OCI-LY7 (cell line): Measurements from ENCODE around the gene COPS4. TPM values are rescaled to one million over a fixed set of nuclear protein-coding genes. Genes with fewer than 3 reads are reported as not detected.
"Not testable (repeated sequence)": the region's sequence is repeated elsewhere in the genome, so short reads cannot be mapped to it uniquely, and the experiment has no call there.

Experiments used
- BruUV-seq: library from RNA; stranded (reverse); fragments of 400-500 nt; replicated peaks from 2 replicates; lab custom pipeline; 2021; lab: Mats Ljungman, UMichigan
- CTCF ChIA-PET: fragments of 300-600 bp; sonication (Branson Sonifier 250); formaldehyde crosslinking; loops from one replicate; lab custom pipeline; 2022; ENCODE audit warnings: antibody characterized with exemption; ENCODE audit not compliant: unreplicated experiment; lab: Charles Lee
- POLR2A ChIA-PET: fragments of 300-600 bp; sonication (Branson Sonifier 250); formaldehyde crosslinking; loops from one replicate; lab custom pipeline; 2022; ENCODE audit warnings: antibody characterized with exemption; lab: Charles Lee
- DNase-seq: peaks from one replicate; pipeline ENCODE4 v3.0.0-alpha.2; 2015; ENCODE audit warnings: low spot score
- H2AFZ ChIP-seq: fragments of 200-600 bp; sonication (generic), shearing (Covaris generic); 2 replicates; pipeline ENCODE4 v1.6.1; 2014; ENCODE audit warnings: mild to moderate bottlenecking, antibody characterized with exemption, low read length, moderate library complexity
- H3K27ac ChIP-seq: fragments of 200-600 bp; sonication (generic); 2 replicates; pipeline ENCODE4 v1.5.1; 2014; ENCODE audit warnings: mixed run types, low read depth, mild to moderate bottlenecking, moderate library complexity, low read length, inconsistent platforms; ENCODE audit not compliant: poor library complexity, severe bottlenecking
- H3K36me3 ChIP-seq: fragments of 200-600 bp; sonication (generic); 2 replicates; pipeline ENCODE4 v1.6.1; 2014; ENCODE audit warnings: mild to moderate bottlenecking, antibody characterized with exemption, low read length, moderate library complexity, mixed read lengths; ENCODE audit not compliant: insufficient read depth
- H3K4me1 ChIP-seq: fragments of 200-600 bp; sonication (generic); 2 replicates; pipeline ENCODE4 v1.5.1; 2014; ENCODE audit warnings: mild to moderate bottlenecking, low read length; ENCODE audit not compliant: insufficient read depth, poor library complexity, severe bottlenecking
- H3K4me2 ChIP-seq: fragments of 200-600 bp; sonication (generic); 2 replicates; pipeline ENCODE4 v1.6.1; 2014; ENCODE audit warnings: mild to moderate bottlenecking, low read length
- H3K4me3 ChIP-seq: fragments of 200-600 bp; sonication (generic); 2 replicates; pipeline ENCODE4 v1.5.1; 2014; ENCODE audit warnings: mild to moderate bottlenecking, low read depth, low read length; ENCODE audit not compliant: poor library complexity, severe bottlenecking
- H3K79me2 ChIP-seq: fragments of 200-600 bp; sonication (generic); 2 replicates; pipeline ENCODE4 v1.6.1; 2016; ENCODE audit warnings: low read depth, mild to moderate bottlenecking, low read length, moderate library complexity, mixed read lengths; ENCODE audit not compliant: insufficient read depth
- H3K9me2 ChIP-seq: fragments of 200-600 bp; sonication (generic); 2 replicates; pipeline ENCODE4 v1.6.1; 2016; ENCODE audit warnings: mild to moderate bottlenecking, low read length, mixed read lengths; ENCODE audit not compliant: insufficient read depth
- H3K9me3 ChIP-seq: fragments of 200-600 bp; sonication (generic); 2 replicates; pipeline ENCODE4 v1.6.1; 2014; ENCODE audit warnings: mild to moderate bottlenecking, mixed run types, low read length, mixed read lengths
- H4K20me1 ChIP-seq: fragments of 200-600 bp; sonication (generic); 2 replicates; pipeline ENCODE4 v1.6.1; 2014; ENCODE audit warnings: mild to moderate bottlenecking, antibody characterized with exemption, low read length, moderate library complexity, mixed read lengths; ENCODE audit not compliant: insufficient read depth
- EZH2phosphoT487 ChIP-seq: fragments of 200-600 bp; sonication (generic); IDR thresholded peaks from 2 replicates; pipeline ENCODE4 v1.6.1; 2018; ENCODE audit warnings: low read depth, borderline replicate concordance, mild to moderate bottlenecking, mixed run types, antibody characterized with exemption, low read length, moderate library complexity, mixed read lengths
- intact Hi-C: fragments of 100-400 bp; cut with micrococcal nuclease; formaldehyde crosslinking; loops from one replicate; pipeline ENCODE4 v1.10.0; 2022; ENCODE audit not compliant: unreplicated experiment
- total RNA-seq, 2 experiments: library from RNA; depleted of rRNA in 1 of 2; stranded (reverse); fragments of >200 nt in 1 of 2; shearing (Covaris generic) in 1 of 2; gene quantifications; 2 replicates each; pipeline ENCODE4 v1.2.3, GENCODE V29; 2014 to 2022
- TF ChIP-seq, protein P1 (sequence below): fragments of 200-600 bp; sonication (generic); conservative IDR thresholded peaks from 2 replicates; pipeline ENCODE4 v1.5.1; 2014; ENCODE audit warnings: mild to moderate bottlenecking, antibody characterized with exemption, low read length, moderate library complexity, mixed read lengths

Gene COPS4
- total RNA-seq, 2 experiments from 2014 or later, result 38.5 to 38.9 TPM

DNA sequence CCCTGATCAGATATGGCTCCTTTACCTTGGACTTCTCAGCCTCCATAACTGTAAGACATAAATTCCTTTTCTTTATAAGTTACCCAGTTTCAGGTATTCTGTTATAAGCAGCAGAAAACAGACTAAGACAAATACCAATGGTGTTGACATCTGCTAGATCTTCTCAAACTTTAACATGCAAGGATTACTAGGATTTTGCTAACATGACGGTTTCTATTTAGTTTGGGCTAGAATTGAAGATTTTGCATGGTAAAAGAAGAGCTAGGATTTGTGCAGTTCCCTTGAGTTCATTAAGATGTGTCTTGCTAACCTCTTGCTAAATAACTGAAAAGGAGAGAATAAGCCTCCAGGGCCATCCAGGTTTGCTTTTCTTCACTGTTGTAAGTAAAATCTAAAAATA lies 5.3 kb upstream of the COPS4 start:
- Histone ChIP-seq H3K79me2 (no peaks in the 10 kb centered on the region), H3K9me2 (no peaks in the 10 kb centered on the region), H3K27ac (no peak overlapping the region), H3K36me3 (no peaks in the 10 kb centered on the region), H3K4me1 (peaks cover 25% of the 10 kb centered on the region), H4K20me1 (no peaks in the 10 kb centered on the region), H3K4me2 (no peak overlapping the region), H3K4me3 (no peak overlapping the region), H2AFZ (peak overlapping the region; percentile 52; the same call in 1 of the 2 replicates), H3K9me3 (peaks cover 4% of the 10 kb centered on the region; the same call in 1 of the 2 replicates)
- POLR2A ChIA-PET, result no interaction called here
- intact Hi-C loops, result no loop called here
- no TSS peak for BruUV-seq
- CTCF ChIA-PET, result no interaction called here
- TF ChIP-seq, protein P1, sequence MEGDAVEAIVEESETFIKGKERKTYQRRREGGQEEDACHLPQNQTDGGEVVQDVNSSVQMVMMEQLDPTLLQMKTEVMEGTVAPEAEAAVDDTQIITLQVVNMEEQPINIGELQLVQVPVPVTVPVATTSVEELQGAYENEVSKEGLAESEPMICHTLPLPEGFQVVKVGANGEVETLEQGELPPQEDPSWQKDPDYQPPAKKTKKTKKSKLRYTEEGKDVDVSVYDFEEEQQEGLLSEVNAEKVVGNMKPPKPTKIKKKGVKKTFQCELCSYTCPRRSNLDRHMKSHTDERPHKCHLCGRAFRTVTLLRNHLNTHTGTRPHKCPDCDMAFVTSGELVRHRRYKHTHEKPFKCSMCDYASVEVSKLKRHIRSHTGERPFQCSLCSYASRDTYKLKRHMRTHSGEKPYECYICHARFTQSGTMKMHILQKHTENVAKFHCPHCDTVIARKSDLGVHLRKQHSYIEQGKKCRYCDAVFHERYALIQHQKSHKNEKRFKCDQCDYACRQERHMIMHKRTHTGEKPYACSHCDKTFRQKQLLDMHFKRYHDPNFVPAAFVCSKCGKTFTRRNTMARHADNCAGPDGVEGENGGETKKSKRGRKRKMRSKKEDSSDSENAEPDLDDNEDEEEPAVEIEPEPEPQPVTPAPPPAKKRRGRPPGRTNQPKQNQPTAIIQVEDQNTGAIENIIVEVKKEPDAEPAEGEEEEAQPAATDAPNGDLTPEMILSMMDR, result no peak
- no peak for TF ChIP-seq EZH2phosphoT487
- no peak for DNase-seq

DNA sequence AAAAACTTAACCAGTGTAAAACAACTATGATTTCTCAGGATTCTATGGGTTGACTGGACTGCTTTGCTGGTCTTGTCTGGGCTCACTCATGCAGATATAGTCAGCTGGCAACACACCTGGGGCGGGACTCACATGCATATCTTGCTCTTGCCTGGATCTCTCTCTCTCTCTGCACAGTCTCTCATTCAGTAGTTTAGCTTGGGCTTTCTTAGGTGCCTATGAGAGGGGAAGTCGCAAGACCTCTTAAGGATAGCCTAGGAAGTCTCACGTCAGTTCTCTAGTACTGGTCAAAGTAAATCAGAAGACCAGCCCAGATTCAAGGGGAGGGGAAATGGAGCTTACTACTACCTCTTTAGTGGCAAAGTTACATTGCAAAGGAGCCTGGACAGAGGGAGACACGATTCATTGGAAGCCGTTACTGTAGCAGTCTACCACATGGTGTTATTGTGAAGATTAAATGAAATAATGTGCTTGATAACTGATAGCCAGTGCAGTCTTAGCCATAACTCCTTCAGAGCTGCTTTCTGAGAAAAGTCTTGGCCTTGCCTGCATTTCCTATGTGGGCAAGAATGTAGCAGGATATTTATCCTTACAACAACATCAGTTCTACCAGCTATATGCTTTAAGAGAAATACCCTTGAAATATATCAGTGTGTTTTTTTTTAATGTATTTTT lies 2.1 kb downstream of the COPS4 start:
- H3K4me2 ChIP-seq, result peak overlapping the region; percentile 78
- no peaks in the 10 kb centered on the region for H3K9me3 ChIP-seq
- H3K4me3 ChIP-seq, result peak overlapping the region; percentile 82
- H3K27ac ChIP-seq, result peak overlapping the region; percentile 45
- ChIA-PET CTCF (interaction anchor here (0.8 to 1.8 kb wide), 4 partner anchors 26 to 247 kb away, joined by 3 to 4 read pairs (median 4); partner anchors contain the start of gene COQ2), POLR2A (interaction anchor here (0.6 to 4.0 kb wide), 23 partner anchors 8 to 791 kb away, joined by 3 to 50 read pairs (median 4); partner anchors contain the start of genes COQ2, LIN54, PLAC8 and THAP9)
- H2AFZ ChIP-seq, result no peak overlapping the region
- no TSS peak for BruUV-seq
- intact Hi-C loops, result loop anchor here (5.0 kb wide), 1 partner anchor 665 kb away; the partner anchor contains the start of gene HNRNPD
- peak; percentile 84 for DNase-seq
- H3K36me3 ChIP-seq, result peaks cover 16% of the 10 kb centered on the region
- no peak for TF ChIP-seq EZH2phosphoT487
- TF ChIP-seq, protein P1, result no peak
- H4K20me1 ChIP-seq, result no peaks in the 10 kb centered on the region
- H3K9me2 ChIP-seq, result no peaks in the 10 kb centered on the region
- H3K79me2 ChIP-seq, result peaks cover 56% of the 10 kb centered on the region
- peaks cover 33% of the 10 kb centered on the region for H3K4me1 ChIP-seq

DNA sequence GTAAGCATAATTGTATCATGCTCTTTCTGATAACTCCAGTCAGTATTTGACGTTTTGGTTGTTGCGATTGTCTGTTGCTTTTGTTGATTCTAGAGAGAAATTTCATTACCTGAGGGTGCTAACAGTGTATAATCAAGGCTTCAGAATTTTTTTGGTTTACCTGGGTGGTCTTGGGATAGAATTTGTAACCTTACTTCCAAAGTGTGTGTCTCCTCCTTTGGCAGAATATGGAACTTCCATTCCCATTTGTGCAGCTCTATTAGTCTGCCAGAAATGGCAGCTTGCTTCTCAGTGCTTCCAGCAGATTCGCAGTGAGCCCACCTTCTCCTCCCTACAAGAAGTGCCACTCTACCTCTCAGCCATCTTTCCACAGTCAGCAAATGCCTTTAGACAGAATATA lies 5.3 kb downstream of the COPS4 start:
- DNase-seq, result no peak
- H3K4me2 ChIP-seq, result no peak overlapping the region
- POLR2A ChIA-PET, result interaction anchor here (0.6 to 3.9 kb wide), 5 partner anchors 30 to 244 kb away, joined by 3 to 16 read pairs (median 5); partner anchors contain the start of genes COQ2 and LIN54
- peaks cover 69% of the 10 kb centered on the region for H3K79me2 ChIP-seq
- H4K20me1 ChIP-seq, result no peaks in the 10 kb centered on the region
- no peak overlapping the region for H3K4me3 ChIP-seq
- peaks cover 28% of the 10 kb centered on the region for H3K4me1 ChIP-seq
- no peak overlapping the region for H2AFZ ChIP-seq
- no peaks in the 10 kb centered on the region for H3K9me3 ChIP-seq
- H3K9me2 ChIP-seq, result no peaks in the 10 kb centered on the region
- H3K27ac ChIP-seq, result no peak overlapping the region
- intact Hi-C loops, result no loop called here
- BruUV-seq, result no TSS peak
- CTCF ChIA-PET, result no interaction called here
- TF ChIP-seq EZH2phosphoT487, result no peak
- TF ChIP-seq, protein P1, result no peak
- peaks cover 17% of the 10 kb centered on the region for H3K36me3 ChIP-seq

DNA sequence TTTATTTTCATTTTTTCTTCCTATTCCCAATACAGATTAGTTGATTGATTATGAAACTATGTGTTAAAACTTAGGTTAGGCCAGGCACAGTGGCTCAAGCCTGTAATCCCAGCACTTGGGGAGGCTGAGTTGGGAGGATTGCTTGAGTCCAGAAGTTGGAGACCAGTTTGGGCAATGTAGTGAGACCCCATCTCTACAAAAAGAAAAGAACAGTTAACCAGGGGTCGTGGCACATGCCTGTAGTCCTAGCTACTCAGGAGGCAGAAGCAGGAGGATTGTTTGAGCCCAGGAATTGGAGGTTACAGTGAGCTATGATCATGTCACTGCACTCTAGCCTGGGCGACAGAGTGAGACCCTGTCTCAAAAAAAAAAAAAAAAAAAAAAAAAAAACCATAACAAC lies 8.2 kb downstream of the COPS4 start:
- CTCF ChIA-PET, H3K27ac ChIP-seq, BruUV-seq, intact Hi-C loops, H4K20me1 ChIP-seq, H2AFZ ChIP-seq, H3K9me2 ChIP-seq, POLR2A ChIA-PET, H3K4me2 ChIP-seq, H3K9me3 ChIP-seq, DNase-seq, H3K4me3 ChIP-seq, H3K4me1 ChIP-seq: not testable (repeated sequence)
- Histone ChIP-seq H3K79me2 (peaks cover 40% of the 10 kb centered on the region; the same call in 1 of the 2 replicates), H3K36me3 (peaks cover 24% of the 10 kb centered on the region)
